OCI-LY1 (cell line): ENCODE data around the gene AFAP1L1.

Experiments
- CTCF ChIP-seq: fragments of 200-600 bp; sonication (generic), shearing (Covaris generic); IDR thresholded peaks from 2 replicates; pipeline ENCODE4 v1.5.1; 2017; ENCODE audit warnings: mild to moderate bottlenecking, antibody characterized with exemption, low read length, moderate library complexity, mixed read lengths
- EZH2 ChIP-seq: fragments of 200-600 bp; sonication (generic), shearing (Covaris generic); IDR thresholded peaks from 2 replicates; pipeline ENCODE4 v1.8.0; 2017; ENCODE audit warnings: borderline replicate concordance, mixed run types, mild to moderate bottlenecking, antibody characterized with exemption, low read length, moderate library complexity, mixed read lengths

GRCh38 chr5:149324641-149325040 is 53.0 kb downstream of the AFAP1L1 start:
- TF ChIP-seq CTCF, result no peak
- TF ChIP-seq EZH2, result no peak
